H1 (cell line): ENCODE data around the gene KRT85.

Source experiments
- TAF1 ChIP-seq: IDR thresholded peaks from 2 replicates; pipeline ENCODE4 v1.6.1; 2011; ENCODE audit warnings: mild to moderate bottlenecking, low read depth, low read length
- TF ChIP-seq, protein P1 (sequence below), 3 experiments: IDR thresholded peaks; 1 replicate in 2 of 3; 2 replicates in 1 of 3; pipeline versions ENCODE4 v1.5.1 to v1.6.1; 2011; ENCODE audit warnings: low read length in 3 of 3, mild to moderate bottlenecking in 3 of 3, inconsistent platforms in 2 of 3, low read depth in 1 of 3, moderate library complexity in 1 of 3; ENCODE audit not compliant: insufficient read depth in 1 of 3; ENCODE audit errors: control extremely low read depth in 1 of 3

DNA sequence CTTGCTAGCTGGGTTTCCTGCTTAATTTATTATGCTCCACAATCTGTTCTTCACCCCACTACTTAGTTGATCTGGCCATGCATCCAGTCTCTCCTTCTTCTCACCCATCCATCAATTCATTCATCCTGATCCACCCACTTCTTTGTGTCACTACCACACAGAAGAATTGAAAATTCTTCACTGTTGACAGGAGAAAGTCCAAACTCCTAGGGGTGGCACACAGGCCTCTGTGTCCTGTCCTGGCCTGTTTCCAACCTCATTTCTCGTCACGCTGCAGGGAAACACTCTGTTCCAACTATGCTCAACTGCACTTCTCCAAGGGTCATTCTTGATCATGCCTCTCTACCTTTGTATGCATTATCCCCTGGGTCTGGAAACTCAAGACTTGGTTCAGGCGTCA, 35.4 kb downstream of the KRT85 start:
- TF ChIP-seq, protein P1, sequence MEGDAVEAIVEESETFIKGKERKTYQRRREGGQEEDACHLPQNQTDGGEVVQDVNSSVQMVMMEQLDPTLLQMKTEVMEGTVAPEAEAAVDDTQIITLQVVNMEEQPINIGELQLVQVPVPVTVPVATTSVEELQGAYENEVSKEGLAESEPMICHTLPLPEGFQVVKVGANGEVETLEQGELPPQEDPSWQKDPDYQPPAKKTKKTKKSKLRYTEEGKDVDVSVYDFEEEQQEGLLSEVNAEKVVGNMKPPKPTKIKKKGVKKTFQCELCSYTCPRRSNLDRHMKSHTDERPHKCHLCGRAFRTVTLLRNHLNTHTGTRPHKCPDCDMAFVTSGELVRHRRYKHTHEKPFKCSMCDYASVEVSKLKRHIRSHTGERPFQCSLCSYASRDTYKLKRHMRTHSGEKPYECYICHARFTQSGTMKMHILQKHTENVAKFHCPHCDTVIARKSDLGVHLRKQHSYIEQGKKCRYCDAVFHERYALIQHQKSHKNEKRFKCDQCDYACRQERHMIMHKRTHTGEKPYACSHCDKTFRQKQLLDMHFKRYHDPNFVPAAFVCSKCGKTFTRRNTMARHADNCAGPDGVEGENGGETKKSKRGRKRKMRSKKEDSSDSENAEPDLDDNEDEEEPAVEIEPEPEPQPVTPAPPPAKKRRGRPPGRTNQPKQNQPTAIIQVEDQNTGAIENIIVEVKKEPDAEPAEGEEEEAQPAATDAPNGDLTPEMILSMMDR (IDR thresholded peaks at IDR 0.05; ENCODE audit: control extremely low read depth in 1 of 3, insufficient read depth in 1 of 3, low read depth in 1 of 3, low read length in 3 of 3): no peak
- no peak for TF ChIP-seq TAF1
